SK-N-SH (cell line): Measurements from ENCODE around the gene ARID1B. TPM values are rescaled to one million over a fixed set of nuclear protein-coding genes. Genes with fewer than 3 reads are reported as not detected.

Source experiments
- CTCF ChIA-PET: fragments of 300-600, 350-600 bp; formaldehyde crosslinking; extraction: SDS; loops from one replicate; lab custom pipeline; 2021; lab: Yijun Ruan, JAX
- POLR2A ChIA-PET: fragments of 350-600 bp; sonication (Branson Sonifier 250); formaldehyde crosslinking; extraction: SDS; loops from one replicate; lab custom pipeline; 2020; ENCODE audit warnings: antibody characterized with exemption, inconsistent platforms; lab: Yijun Ruan, JAX
- DNase-seq: peaks from one replicate; pipeline ENCODE4 v3.0.0; 2012
- H2AFZ ChIP-seq: fragments of 200-600 bp; sonication (generic); 2 replicates; pipeline ENCODE4 v1.8.1; 2016; ENCODE audit warnings: antibody characterized with exemption, mild to moderate bottlenecking, low read depth
- H3F3A ChIP-seq: fragments of 200-600 bp; sonication (generic); replicated peaks from 2 replicates; pipeline ENCODE3; 2016; ENCODE audit warnings: antibody characterized with exemption, mild to moderate bottlenecking; ENCODE audit not compliant: insufficient read depth
- H3K27ac ChIP-seq, 2 experiments: fragments of 200-500 bp in 1 of 2; fragments of 200-600 bp in 1 of 2; sonication (Bioruptor generic) in 1 of 2; sonication (generic), shearing (Covaris generic) in 1 of 2; 2 replicates each; pipeline versions ENCODE4 v1.5.1 to v1.6.1; 2014 to 2016; ENCODE audit warnings: low read depth in 2 of 2, inconsistent platforms in 1 of 2, low read length in 1 of 2, mild to moderate bottlenecking in 1 of 2, mixed read lengths in 1 of 2
- H3K27me3 ChIP-seq: fragments of 200-600 bp; sonication (generic), shearing (Covaris generic); 2 replicates; pipeline ENCODE4 v1.6.1; 2016; ENCODE audit warnings: mixed run types; ENCODE audit not compliant: insufficient read depth
- H3K36me3 ChIP-seq, 2 experiments: fragments of 200-500 bp in 1 of 2; fragments of 200-600 bp in 1 of 2; sonication (Bioruptor generic) in 1 of 2; sonication (generic) in 1 of 2; replicated peaks in 1 of 2; 2 replicates each; pipeline versions ENCODE3 to v1.5.1; 2014 to 2016; ENCODE audit warnings: low read length in 1 of 2, mild to moderate bottlenecking in 1 of 2; ENCODE audit not compliant: insufficient read depth in 2 of 2, control insufficient read depth in 1 of 2
- H3K4me1 ChIP-seq, 2 experiments: fragments of 200-500 bp in 1 of 2; fragments of 200-600 bp in 1 of 2; sonication (Bioruptor generic) in 1 of 2; sonication (generic), shearing (Covaris generic) in 1 of 2; 2 replicates each; pipeline versions ENCODE4 v1.5.1 to v1.6.1; 2014 to 2016; ENCODE audit warnings: low read depth in 1 of 2, low read length in 1 of 2, mixed run types in 1 of 2; ENCODE audit not compliant: insufficient read depth in 2 of 2, control insufficient read depth in 1 of 2
- H3K4me2 ChIP-seq: fragments of 200-600 bp; sonication (generic), shearing (Covaris generic); 2 replicates; pipeline ENCODE4 v1.6.1; 2017; ENCODE audit warnings: mixed run types
- H3K4me3 ChIP-seq, 2 experiments: fragments of 200-500 bp in 1 of 2; fragments of 200-600 bp in 1 of 2; sonication (Bioruptor generic) in 1 of 2; sonication (generic), shearing (Covaris generic) in 1 of 2; 2 replicates each; pipeline versions ENCODE4 v1.5.1 to v1.8.1; 2014 to 2016; ENCODE audit warnings: low read depth in 2 of 2, inconsistent platforms in 1 of 2, low read length in 1 of 2, mild to moderate bottlenecking in 1 of 2, mixed read lengths in 1 of 2, moderate library complexity in 1 of 2
- H3K79me2 ChIP-seq: fragments of 200-600 bp; sonication (generic); 2 replicates; pipeline ENCODE4 v1.8.1; 2017; ENCODE audit warnings: mild to moderate bottlenecking; ENCODE audit not compliant: insufficient read depth
- H3K9ac ChIP-seq: fragments of 200-600 bp; sonication (generic); 2 replicates; pipeline ENCODE4 v1.6.1; 2017; ENCODE audit warnings: mixed run types
- H3K9me2 ChIP-seq: fragments of 200-600 bp; sonication (generic); 2 replicates; pipeline ENCODE4 v1.6.1; 2017; ENCODE audit warnings: mixed run types
- H3K9me3 ChIP-seq: fragments of 200-600 bp; sonication (generic); 2 replicates; pipeline ENCODE4 v1.6.1; 2017; ENCODE audit warnings: mixed run types, mild to moderate bottlenecking, moderate library complexity
- H4K20me1 ChIP-seq: fragments of 200-600 bp; sonication (generic); 2 replicates; pipeline ENCODE4 v1.6.1; 2017; ENCODE audit warnings: mild to moderate bottlenecking, mixed run types; ENCODE audit not compliant: insufficient read depth
- EZH2phosphoT487 ChIP-seq: fragments of 200-600 bp; sonication (generic); IDR thresholded peaks from 2 replicates; pipeline ENCODE4 v1.6.1; 2017; ENCODE audit warnings: low read depth, mixed run types, mild to moderate bottlenecking, antibody characterized with exemption, moderate library complexity, borderline replicate concordance
- FOXJ3 ChIP-seq: sonication (generic); formaldehyde crosslinking; IDR thresholded peaks from 2 replicates; pipeline ENCODE4 v1.5.1; 2020; ENCODE audit warnings: mild to moderate bottlenecking, missing genetic modification reagents
- MAX ChIP-seq: IDR thresholded peaks from 2 replicates; pipeline ENCODE4 v1.4.0; 2012; ENCODE audit warnings: low read depth
- MEF2A ChIP-seq: IDR thresholded peaks from 2 replicates; pipeline ENCODE4 v1.4.0; 2012; ENCODE audit warnings: low read depth, borderline replicate concordance
- REST ChIP-seq: IDR thresholded peaks from 2 replicates; pipeline ENCODE4 v1.6.1; 2012; ENCODE audit warnings: mild to moderate bottlenecking, low read depth, low read length, moderate library complexity
- RFX5 ChIP-seq: IDR thresholded peaks from 2 replicates; pipeline ENCODE4 v1.6.1; 2012; ENCODE audit warnings: mild to moderate bottlenecking, improper control_type of control experiment, low read length
- RXRA ChIP-seq: IDR thresholded peaks from 2 replicates; pipeline ENCODE4 v1.4.0; 2012; ENCODE audit warnings: low read depth, mild to moderate bottlenecking, borderline replicate concordance
- SMC3 ChIP-seq: IDR thresholded peaks from 2 replicates; pipeline ENCODE4 v1.6.1; 2012; ENCODE audit warnings: low read depth, low read length, improper control_type of control experiment
- TAF1 ChIP-seq: IDR thresholded peaks from 2 replicates; pipeline ENCODE4 v1.6.1; 2012; ENCODE audit warnings: low read depth, mild to moderate bottlenecking, low read length, moderate library complexity, borderline replicate concordance
- YY1 ChIP-seq: IDR thresholded peaks from 2 replicates; pipeline ENCODE4 v1.4.0; 2012; ENCODE audit warnings: low read depth, mild to moderate bottlenecking
- WGBS: methylation state at CpG from one replicate; pipeline ENCODE4 v1.1.6; 2017; ENCODE audit warnings: low lambda C conversion rate; 5-methylcytosine and 5-hydroxymethylcytosine counted together
- polyA plus RNA-seq, 3 experiments: library from polyadenylated mRNA; depleted of rRNA; stranded (reverse); fragments of >200 nt; gene quantifications; 2 replicates each; pipeline ENCODE4 v1.2.3, GENCODE V29; 2012
- TF ChIP-seq, protein P1 (sequence below): IDR thresholded peaks from 2 replicates; pipeline ENCODE4; 2012

The ARID1B gene
- polyA plus RNA-seq, 1 of the 3 experiments (the other 2 are of a cell fraction) = 13.6 TPM

- peaks cover 0 to 18% of the 10 kb centered on the region in 2 experiments for H3K36me3 ChIP-seq
- ChIA-PET POLR2A (no interaction called here), CTCF (no interaction called here)
- H3K4me2 ChIP-seq = no peak overlapping the region
- no peak for DNase-seq
- H3K27ac ChIP-seq = no peak overlapping the region
- H3K4me3 ChIP-seq = no peak overlapping the region
- TF ChIP-seq, protein P1, sequence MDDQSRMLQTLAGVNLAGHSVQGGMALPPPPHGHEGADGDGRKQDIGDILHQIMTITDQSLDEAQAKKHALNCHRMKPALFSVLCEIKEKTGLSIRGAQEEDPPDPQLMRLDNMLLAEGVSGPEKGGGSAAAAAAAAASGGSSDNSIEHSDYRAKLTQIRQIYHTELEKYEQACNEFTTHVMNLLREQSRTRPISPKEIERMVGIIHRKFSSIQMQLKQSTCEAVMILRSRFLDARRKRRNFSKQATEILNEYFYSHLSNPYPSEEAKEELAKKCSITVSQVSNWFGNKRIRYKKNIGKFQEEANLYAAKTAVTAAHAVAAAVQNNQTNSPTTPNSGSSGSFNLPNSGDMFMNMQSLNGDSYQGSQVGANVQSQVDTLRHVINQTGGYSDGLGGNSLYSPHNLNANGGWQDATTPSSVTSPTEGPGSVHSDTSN = no peak
- TF ChIP-seq MAX (no peak), TAF1 (no peak), RXRA (no peak)
- H3K4me1 ChIP-seq = peaks cover 0 to 11% of the 10 kb centered on the region in 2 experiments; a peak in 2 of 4 replicates
- no peaks in the 10 kb centered on the region for H3K9me3 ChIP-seq
- H3K27me3 ChIP-seq = no peaks in the 10 kb centered on the region
- WGBS = 93% methylated on average over 5 of the region's 5 CpGs
- no peak overlapping the region for H3K9ac ChIP-seq
- peaks cover 10% of the 10 kb centered on the region for H3F3A ChIP-seq
- H4K20me1 ChIP-seq = peaks cover 64% of the 10 kb centered on the region
- H3K79me2 ChIP-seq = peaks cover 95% of the 10 kb centered on the region
- H2AFZ ChIP-seq = no peak overlapping the region
- H3K9me2 ChIP-seq = no peaks in the 10 kb centered on the region
Observed at GRCh38 chr6:156940221-156940620, 163.0 kb downstream of the ARID1B start.

DNA sequence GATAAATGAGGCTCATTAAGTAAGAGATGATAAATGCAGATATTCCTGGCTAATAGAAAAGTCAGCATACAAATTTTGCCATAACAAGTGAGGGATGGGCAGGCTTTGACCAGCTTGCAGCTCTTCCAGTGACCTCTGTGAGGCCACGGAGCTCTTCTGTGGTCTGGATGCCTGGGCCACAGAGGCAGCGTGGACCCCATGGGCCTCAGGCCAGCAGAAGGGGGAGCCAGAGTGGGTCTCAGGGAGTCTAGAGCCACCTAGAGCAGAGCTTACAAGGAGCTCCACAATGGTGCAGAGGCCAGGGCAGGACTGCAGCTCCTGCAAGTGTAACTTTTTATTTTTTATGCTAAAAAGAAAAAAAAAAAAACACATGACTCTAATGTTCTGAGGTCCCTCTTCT lies 165.1 kb downstream of the ARID1B start:
- POLR2A ChIA-PET = no interaction called here
- H3F3A ChIP-seq = peaks cover 6% of the 10 kb centered on the region
- DNase-seq = no peak
- H2AFZ ChIP-seq = no peak overlapping the region
- no peaks in the 10 kb centered on the region for H3K9me2 ChIP-seq
- no peak overlapping the region for H3K4me2 ChIP-seq
- H4K20me1 ChIP-seq = peaks cover 64% of the 10 kb centered on the region
- no peaks in the 10 kb centered on the region for H3K9me3 ChIP-seq
- no peaks in the 10 kb centered on the region for H3K27me3 ChIP-seq
- CTCF ChIA-PET = interaction anchor here (0.9 to 3.3 kb wide), 5 partner anchors 8 to 383 kb away, joined by 3 to 21 read pairs (median 3); no protein-coding TSS in a partner anchor
- WGBS = no CpG with 5 or more reads among the region's 2 CpGs
- TF ChIP-seq EZH2phosphoT487 = no peak
- TF ChIP-seq RFX5 = no peak
- no peak for TF ChIP-seq SMC3
- no peak for TF ChIP-seq FOXJ3 (CRISPR knock-in tag)
- no peak for TF ChIP-seq MEF2A
- TF ChIP-seq RXRA = no peak
- TF ChIP-seq REST = no peak
- no peak for TF ChIP-seq YY1
- peaks cover 6 to 11% of the 10 kb centered on the region in 2 experiments; a peak in 3 of 4 replicates for H3K4me1 ChIP-seq
- peaks cover 0 to 10% of the 10 kb centered on the region in 2 experiments for H3K36me3 ChIP-seq
- H3K4me3 ChIP-seq = no peak overlapping the region
- peaks cover 95% of the 10 kb centered on the region for H3K79me2 ChIP-seq
- H3K9ac ChIP-seq = no peak overlapping the region
- H3K27ac ChIP-seq = no peak overlapping the region
